SU-DHL-6 (cell line): ENCODE data around the gene DNAH12.

Source experiments
- EZH2phosphoT487 ChIP-seq: fragments of 200-600 bp; sonication (generic), shearing (Covaris generic); conservative IDR thresholded peaks from 2 replicates; pipeline ENCODE4 v1.6.1; 2018; ENCODE audit warnings: mild to moderate bottlenecking, antibody characterized with exemption, low read length, moderate library complexity, mixed read lengths
- TF ChIP-seq, protein P1 (sequence below): fragments of 200-600 bp; sonication (generic); IDR thresholded peaks from one replicate; pipeline ENCODE4 v1.5.1; 2017; ENCODE audit warnings: antibody characterized with exemption, mild to moderate bottlenecking, low read length, moderate library complexity; ENCODE audit not compliant: insufficient read depth, poor library complexity, severe bottlenecking

DNA sequence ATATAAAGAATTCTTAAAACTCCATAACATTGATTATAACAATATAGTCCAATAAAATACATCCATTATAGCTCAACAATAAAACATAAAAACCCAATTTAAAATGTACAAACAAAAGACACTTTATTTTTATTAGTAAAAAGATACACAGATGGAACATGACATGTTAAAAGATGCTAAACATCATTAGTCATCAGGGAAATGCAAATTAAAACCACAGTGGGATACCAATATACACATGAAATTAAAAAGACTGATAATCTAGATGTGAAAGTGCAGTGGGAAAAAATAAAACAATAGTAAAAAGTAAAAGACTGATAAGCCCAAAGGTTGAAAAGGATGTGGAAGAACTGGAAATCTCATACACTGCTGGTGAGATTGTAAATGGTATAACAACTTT lies 46.2 kb downstream of the DNAH12 start:
- TF ChIP-seq, protein P1, sequence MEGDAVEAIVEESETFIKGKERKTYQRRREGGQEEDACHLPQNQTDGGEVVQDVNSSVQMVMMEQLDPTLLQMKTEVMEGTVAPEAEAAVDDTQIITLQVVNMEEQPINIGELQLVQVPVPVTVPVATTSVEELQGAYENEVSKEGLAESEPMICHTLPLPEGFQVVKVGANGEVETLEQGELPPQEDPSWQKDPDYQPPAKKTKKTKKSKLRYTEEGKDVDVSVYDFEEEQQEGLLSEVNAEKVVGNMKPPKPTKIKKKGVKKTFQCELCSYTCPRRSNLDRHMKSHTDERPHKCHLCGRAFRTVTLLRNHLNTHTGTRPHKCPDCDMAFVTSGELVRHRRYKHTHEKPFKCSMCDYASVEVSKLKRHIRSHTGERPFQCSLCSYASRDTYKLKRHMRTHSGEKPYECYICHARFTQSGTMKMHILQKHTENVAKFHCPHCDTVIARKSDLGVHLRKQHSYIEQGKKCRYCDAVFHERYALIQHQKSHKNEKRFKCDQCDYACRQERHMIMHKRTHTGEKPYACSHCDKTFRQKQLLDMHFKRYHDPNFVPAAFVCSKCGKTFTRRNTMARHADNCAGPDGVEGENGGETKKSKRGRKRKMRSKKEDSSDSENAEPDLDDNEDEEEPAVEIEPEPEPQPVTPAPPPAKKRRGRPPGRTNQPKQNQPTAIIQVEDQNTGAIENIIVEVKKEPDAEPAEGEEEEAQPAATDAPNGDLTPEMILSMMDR = no peak
- TF ChIP-seq EZH2phosphoT487 = no peak
